G401.6 (cell line): ENCODE data around the gene DNAJC30.
A peak's percentile ranks its signal among the peaks of the same experiment; 100 is the strongest.
"Not testable (repeated sequence)": the region's sequence is repeated elsewhere in the genome, so short reads cannot be mapped to it uniquely, and the experiment has no call there.

ENCODE experiments used
- FAIRE-seq: peaks from 2 replicates; lab custom pipeline; 2012; peaks lifted over from hg19 to GRCh38; lab: Jason Lieb, UNC

The DNAJC30 gene

DNA sequence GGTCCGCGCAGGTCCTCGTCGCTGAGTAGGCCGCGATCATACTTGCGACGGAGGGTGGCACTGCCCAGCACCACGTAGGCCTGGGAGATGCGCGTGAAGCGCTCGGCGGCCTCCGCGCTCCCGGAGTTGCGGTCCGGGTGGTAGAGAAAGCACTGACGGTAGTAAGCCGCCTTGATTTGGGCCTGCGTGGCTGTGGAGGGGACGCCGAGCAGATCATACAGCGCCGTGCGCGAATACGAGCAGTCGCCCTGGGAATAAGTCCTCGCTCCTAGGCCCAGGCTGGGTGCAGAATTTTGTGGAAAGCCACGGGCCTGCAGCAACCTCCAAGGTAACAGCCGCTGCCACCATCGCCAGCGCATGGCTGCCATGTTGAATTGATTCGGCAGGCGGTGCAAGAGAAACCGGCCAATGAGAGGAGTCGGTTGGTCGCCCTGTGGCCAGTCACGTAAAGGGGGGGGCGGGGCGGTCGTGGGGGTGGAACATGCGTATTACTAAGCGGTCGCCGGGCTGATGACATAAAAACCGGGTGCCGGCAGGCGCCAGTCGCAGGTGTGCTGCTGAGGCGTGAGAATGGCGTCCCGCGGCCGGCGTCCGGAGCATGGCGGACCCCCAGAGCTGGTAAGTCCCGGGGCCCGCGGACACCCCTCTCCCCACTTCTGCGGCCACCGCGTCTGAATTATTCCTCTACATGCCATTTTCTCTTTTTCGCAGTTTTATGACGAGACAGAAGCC, at the start of gene DNAJC30, which contains the start of gene BUD23:
TSS of gene DNAJC30 (minus strand) at position 398 of the 732 bp plus-strand sequence. CDS start at position 368, 30 bp downstream.
TSS of gene BUD23 (plus strand) at position 542 of the 732 bp plus-strand sequence. CDS start at position 571, 29 bp downstream.
- peak; percentile 60 for FAIRE-seq

DNA sequence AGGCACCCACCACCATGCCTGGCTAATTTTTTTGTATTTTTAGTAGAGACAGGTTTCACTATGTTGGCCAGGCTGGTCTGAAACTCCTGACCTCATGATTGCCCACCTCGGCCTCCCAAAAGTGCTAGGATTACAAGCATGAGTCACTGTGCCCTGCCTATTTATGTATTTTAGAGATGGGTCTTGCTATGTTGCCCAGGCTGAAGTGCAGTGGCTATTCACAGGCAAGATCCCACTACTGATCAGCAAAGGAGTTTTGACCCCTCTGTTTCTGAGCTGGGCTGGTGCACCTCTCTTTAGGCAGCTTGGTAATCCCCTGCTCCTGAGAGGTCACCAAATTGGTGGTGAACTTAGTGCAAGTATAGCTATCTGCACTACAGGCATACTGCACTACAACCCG, 49.1 kb upstream of the DNAJC30 start:
- no peak for FAIRE-seq

DNA sequence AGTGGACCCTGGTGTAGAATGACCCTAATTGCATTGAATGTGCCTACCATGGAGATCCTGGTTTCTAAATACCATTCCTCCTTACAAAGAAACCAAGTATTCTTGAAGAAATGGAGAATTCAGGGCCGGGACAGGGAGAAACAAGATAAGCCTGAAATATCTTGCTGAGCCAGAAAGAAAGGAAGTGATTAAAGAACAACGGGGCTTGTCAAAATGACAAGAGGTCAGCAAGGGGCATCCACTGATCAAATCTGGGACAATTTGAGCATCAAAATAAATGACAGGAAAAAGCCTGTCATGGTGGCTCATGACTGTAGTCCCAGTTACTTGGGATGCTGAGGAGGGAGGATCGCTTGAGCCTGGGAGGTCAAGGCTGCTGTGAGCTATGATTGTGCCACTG, 47.2 kb upstream of the DNAJC30 start:
- FAIRE-seq = no peak

DNA sequence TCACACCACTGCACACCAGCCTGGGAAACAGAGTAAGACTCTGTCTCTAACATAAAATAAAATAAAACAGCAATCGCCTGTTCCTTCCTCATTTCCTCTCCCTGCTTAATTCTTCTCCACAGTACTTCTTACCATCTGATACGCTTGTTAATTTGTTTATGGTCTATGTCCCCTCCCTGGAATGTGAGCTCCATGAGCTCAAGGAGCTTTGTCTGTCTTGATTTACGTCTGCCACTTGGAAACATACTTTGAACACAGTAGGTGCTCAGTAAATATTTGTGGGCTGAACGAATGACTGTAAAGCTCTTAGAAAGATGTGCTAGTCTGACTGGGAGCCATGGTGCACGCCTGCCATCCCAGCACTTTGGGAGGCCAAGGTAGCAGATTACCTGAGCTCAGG, 45.3 kb upstream of the DNAJC30 start:
- no peak for FAIRE-seq

DNA sequence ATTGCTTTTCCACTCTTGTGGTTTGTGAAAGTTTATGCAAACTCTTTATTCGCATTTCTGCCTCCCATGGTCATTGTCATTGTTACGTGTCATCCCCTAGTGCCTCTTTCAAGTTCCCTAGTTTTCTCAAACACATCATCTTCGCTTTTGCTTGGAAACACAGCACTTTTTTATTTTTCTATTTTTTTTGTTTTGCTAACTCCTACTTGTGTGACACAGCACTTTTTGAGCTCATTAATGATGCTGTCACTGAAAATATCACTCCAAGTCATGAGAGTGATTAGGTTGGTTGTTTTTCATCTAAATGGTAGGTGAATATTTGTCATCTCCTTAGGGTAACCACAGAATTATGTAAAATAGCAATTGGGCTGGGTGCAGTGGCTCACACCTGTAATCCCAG, 44.7 kb upstream of the DNAJC30 start:
- no peak for FAIRE-seq

DNA sequence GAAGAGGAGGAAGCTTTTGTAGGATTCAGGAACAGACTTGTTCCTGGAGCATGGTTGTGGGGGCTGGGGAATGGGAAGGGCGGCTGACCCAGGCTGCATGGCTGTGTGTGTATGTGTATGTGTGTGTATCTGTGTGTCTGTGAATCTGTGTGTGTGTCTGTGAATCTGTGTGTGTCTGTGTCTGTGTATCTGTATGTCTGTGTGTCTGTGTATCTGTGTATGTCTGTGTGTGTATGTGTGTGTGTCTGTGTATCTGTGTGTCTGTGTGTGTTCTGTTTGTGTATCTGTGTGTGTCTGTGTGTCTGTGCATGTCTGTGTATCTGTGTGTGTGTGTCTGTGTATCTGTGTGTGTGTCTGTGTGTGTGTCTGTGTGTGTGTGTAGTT, 42.8 kb upstream of the DNAJC30 start:
- no peak for FAIRE-seq

DNA sequence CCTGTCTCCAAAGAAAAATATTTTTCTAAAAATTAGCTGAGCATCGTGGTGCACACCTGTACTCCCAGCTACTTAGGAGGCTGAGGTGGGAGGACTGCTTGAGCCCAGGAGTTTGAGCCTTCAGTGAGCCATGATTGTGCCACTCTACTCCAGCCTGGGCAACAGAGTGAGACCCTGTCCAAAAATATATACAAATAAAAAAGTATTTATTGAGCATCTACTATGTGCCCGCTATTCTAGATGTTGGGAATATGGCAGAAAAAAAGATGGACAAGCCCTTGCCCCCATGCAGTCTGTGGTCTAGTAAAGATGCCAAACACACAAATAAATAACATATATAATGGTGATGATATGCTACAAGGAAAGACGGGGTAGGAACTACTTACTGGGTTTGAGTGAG, 40.6 kb upstream of the DNAJC30 start:
- no peak for FAIRE-seq

DNA sequence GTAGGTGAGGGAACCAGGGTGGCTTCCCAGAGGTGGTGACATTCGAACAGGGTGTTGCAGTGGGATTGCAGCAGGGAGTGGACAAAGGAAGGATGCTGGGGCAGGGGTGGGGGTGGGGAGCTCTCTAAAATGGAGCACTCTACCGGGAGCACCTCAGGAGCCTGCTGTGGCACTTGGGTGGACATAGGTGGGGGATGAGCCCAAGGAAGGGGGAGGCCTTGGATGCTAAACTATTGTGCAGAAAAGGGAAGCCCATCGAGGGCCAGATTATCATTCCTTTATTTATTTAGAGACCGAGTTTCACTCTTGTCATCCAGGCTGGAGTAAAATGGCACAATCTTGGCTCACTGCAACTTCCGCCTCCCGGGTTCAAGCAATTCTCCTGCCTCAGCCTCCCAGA, 39.5 kb upstream of the DNAJC30 start:
- FAIRE-seq = no peak

DNA sequence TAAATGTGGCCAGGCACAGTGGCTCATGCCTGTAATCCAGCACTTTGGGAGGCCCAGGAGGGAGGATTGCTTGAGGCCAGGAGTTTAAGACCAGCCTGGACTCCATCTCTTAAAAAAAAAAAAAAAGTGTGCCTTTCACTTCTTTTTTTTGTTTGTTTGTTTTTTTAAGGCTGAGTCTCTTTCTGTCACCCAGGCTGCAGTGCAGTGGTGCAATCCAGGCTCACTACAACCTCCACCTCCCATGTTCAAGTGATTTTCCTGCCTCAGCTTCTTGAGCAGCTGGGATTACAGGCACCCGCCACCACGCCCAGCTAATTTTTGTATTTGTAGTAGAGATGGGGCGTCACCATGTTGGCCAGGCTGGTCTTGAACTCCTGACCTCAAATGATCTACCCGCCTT, 38.9 kb upstream of the DNAJC30 start:
- not testable (repeated sequence) for FAIRE-seq

DNA sequence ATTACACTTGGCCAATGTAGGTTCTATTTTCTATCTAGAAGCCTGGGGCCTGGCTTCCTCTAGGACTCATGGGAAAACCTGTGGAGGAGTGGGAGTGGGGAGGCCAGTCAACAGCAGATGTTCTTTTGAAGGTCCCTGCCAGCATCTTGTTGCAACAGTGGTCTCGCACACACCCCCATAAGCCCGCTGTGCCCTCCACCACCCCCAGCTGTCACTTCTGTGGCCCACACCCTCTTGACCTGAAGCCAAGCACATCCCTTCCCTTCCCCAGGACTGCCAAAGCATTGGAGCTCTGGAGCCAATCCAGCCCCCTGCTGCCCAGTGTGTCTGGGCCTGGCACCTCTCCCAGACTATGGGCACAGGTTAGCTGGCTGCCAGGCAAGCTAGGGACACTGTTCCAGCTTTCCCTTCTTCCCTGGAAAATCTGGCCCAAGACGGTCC, 38.1 kb upstream of the DNAJC30 start:
- no peak for FAIRE-seq

DNA sequence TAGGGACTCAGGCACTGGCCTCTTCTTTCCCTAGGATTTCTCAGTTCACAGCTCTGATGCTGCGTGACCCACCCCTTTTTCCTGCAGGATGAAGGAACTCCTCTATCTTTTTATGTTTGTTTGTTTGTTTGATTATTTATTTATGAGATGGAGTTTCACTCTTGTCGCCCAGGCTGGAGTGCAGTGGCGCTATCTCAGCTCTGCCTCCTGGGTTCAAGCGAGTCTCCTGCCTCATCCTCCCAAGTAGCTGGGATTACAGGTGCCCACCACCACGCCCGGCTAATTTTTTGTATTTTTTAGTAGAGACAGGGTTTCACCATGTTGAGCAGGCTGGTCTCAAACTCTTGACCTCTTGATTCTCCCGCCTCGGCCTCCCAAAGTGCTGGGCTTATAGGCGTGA, 37.2 kb upstream of the DNAJC30 start:
- not testable (repeated sequence) for FAIRE-seq

DNA sequence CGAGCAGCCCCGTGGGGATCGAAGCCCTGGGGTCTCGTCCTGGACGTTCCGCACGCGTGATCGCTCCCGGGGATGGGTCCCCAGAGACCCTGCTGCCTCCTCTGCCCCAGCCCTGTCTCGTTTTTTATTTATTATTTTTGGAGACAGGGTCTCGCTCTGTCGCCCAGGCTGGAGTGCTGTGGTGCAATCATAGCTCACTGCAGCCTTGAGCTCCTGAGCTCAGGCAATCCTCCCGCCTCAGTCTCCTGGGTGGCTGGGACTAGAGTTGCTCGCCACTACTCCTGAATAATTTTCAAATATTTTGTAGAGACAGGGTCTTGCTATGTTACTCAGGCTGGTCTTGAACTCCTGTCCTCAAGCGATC, 36.5 kb upstream of the DNAJC30 start:
- no peak for FAIRE-seq

DNA sequence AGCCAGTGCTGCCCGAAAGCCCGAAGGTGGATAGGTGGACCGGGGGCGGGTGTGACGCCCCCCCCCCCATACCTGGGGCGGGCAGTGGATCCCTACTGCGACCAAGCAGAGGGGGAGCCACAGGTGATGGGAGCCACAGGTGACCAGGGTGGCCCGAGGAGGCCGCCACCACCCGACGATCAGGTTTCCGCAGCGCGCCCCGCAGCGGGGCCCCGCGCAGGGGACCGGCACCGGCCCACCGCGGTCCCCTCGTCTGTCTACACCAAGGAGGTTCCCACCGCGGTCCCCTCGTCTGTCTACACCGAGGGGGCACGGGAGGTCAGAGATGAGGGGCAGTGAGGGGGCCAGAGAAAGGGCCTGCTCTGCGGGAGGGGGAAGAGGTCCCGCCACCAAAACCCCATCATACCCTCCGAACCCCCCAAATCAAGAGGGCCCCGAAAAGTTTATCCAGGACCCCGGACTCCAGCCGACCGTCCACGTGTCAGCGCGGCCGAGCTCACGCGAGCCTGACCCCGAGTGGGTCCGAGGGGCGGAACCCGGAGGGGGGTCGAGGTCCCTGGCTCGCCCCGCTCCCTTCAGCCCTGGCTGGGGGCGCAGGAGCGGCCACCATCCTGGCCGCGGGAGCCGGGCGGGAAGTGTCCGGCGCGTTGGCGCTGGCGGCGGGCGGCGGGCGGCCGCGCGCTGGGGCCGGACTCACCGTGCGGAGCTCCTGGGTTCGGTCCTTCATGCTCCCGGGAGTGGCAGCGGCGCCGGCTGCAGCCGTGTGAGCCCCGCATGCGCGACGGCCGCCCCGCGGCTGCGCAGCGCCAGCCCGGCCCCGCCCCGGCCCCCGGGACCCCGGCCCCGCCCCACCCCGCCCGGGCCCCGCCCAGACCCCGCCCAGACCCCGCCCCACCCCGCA, 35.9 kb upstream of the DNAJC30 start, which contains the start of gene STX1A:
TSS of gene STX1A (minus strand) at position 765 of the 901 bp plus-strand sequence. CDS start at position 727, 38 bp downstream.
- no peak for FAIRE-seq

DNA sequence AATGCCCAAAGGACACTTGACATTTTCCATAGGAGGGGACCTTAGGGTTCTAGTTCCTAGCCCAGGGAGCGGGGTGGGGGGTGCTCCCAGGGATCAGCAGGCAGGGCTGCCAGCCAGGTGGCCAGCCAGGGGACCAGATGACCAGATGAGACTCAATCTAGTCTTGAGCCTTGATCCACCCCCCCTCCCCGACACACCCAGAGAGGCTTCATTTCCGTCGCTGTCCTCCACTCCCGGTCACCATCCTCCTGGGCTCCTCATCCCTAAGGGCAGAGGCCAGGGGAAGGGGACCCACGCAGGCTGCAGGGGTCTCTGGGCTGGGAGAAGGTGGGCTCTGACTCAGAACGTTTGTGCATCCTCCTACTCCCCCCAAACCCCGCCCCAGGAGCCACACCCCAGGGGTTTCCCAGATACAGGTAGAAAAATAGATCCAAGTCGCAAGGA, 35.2 kb upstream of the DNAJC30 start:
- no peak for FAIRE-seq

DNA sequence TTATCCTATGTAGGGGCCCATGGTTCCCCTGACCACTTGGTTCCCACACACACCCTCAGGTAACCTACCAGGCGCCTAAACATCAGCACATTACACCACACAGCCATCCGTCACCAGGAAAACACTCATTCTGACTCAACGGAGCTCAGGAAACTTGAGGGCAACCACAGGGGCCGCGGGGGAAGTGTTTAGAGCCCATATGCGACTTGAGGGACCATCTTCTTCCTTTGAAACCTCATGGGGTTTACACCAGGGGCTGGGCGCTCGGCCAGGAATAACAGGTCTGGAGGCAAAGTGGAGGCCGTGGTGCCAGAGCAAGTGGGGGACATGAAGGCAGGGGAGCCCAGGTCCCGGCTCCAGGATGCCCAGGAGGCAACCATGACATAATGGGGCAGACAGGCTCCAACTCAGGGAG, 34.7 kb upstream of the DNAJC30 start:
- FAIRE-seq = no peak

DNA sequence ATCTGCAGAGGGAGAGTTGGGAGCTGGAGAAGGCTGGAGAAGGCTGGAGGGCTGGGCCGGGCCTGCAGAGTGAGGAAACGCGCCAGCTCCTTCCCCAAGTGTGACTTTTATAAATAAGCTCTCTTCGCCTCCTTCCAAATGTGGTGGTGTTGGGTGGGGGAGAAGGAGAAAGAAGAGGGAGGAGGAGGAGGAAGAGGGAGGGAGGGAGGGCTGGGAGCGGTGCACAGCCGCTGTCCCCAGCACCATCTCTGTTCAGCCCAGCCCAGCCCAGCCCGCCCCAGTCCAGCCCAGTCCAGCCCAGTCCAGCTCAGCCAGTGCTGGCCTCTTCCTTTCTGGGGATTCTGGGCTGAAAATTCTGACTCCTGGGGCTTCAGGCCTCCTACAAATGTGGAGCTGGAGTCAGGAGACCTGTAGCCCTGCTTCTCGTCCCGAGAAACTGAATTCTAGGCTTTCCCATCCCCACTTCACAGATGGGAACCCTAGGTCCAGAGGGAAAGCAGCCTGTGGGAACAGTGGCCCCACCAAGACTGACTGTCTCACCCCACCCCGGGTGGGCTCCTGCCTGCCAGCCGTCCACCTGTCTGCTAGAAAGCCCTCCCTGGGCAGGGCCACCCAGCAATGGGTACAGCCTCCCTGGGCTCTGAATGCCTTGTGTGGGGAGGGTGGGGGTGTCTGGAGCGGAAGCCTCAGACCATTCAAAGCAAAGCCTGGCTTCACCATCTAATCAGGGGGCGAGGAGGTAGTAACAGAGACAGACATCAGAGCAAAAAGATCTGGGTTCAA, 34.0 kb upstream of the DNAJC30 start:
- no peak for FAIRE-seq

DNA sequence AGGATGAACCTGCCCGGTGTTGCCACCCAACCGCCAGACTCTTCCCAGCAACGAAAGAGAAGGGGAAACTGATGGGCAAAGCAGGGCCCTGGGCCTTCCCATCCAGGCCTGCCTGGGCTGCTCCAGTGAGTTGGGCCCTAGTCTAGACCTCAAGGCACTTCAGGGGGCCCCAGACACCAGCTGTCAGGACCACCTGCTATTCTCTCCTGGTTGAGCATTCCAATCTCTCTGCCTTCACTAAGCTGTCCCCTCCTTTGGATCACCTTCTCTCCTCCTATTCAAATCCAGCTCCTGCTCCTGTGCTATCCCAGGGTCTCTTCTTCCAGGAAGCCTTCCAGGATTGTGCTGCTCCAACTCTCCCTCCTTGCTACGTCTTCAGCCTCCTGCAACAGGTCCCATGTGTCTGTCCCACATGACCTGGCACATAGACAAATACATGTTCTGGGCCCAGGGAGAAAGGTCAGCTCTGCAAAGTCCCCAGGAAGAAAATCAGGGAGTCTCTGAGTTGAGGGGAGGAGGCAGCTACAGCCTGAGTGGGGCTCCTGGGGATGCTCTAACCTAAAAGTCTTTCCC, 33.2 kb upstream of the DNAJC30 start:
- FAIRE-seq = no peak

DNA sequence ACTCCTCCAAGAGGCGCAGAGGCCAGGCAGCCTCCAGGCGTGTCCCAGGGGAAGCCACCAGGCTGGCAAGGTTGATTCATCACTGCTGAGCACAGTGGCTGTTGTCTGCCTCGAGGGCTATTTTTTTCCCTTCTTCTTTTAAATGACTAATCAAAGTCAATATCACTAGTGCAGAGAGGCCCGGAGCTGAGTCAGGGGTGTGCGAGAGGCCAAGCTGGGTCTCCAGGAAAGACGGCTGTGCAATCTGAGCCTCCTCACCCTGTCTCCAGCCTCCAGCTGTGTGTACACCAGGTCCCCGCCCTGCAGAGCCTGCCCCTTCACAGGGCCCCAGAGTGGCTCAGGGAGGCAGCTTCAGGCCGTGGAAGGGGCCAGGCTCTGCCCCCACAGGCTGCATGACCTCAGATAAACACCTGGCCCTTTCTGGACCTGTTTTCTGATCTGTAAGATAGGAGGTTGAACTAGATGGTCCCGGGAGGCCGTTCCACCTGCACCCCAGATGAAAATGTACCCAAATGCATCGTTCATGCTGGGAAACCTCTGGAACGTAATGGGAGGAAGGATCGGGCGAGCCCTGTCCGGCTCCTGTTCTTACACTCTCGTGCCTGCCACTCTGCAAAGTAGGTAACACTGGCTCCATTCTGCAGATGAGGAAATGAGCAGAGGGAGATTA, 32.5 kb upstream of the DNAJC30 start:
- no peak for FAIRE-seq

DNA sequence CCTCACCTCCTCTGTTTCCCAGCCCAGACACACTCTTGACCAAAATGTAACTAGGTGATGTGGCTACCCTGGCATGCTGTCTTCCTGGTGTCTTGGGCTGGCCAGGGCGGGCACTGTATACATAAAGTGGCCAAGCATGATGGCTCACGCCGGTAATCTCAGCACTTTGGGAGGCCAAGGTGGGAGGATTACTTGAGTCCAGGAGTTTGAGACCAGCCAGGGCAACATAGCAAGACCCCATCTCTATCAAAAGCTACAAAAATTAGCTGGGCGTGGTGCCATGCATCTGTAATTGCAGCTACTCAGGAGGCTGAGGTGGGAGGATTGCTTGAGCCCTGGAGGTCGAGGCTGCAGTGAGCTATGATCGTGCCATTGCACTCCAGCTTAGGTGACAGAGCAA, 30.1 kb upstream of the DNAJC30 start:
- FAIRE-seq = not testable (repeated sequence)

DNA sequence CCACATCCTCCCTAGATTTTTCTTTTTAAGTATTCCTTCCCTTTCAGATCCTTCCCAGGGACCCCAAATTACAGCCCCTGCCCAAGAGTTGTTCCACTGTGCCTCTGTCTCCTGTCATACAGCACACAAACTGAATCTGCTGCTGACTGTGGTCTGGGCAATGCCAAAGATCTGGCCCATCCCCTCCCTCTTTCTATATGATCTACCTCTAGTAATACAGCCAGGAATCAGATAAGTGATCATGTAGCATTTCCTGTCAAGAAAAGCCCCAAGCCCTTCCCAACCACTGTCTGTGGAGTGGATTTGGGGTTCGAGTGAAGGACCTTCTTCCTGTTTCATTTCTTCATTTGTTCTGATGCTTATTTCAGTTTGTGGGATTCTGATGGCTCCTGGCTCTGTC, 29.5 kb upstream of the DNAJC30 start:
- FAIRE-seq = no peak

DNA sequence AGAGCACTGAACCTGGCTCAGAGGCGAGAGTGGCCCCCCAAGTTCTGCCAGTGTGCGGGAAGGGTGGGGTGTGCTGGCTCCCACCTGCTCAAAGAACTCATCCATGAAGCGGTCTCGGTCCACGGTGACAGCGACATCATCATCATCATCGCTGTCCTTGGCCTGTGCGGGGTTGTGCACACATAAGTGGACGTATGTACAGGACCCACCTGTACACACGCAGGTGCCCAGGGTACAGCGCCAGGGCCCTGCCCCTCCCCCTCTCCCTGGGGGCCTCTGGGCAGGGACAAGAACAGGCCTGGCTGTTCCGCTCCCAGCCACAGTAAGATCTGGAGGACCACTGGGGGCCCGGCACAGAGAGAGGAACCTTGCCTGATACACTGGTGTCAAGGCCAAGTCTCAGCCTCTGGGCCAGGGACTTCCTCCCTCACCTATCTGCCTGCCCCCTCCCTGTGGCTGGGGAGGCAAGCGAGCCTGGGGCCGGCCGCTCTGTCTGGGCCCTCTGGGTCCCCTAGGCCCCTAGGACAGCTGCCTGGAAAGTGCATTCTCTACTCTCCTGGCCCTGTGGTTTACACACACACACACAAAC, 25.8 kb upstream of the DNAJC30 start:
- no peak for FAIRE-seq
